Activated naive CD4-positive, alpha-beta T cell treated with anti-CD3 and anti-CD28 coated beads, Interleukin-2, amount 10 ng/mL, durations not matched to agents 7 days and 5 days (primary cell): Measurements from ENCODE around the gene BID.

Experiments used
- CTCF ChIA-PET: fragments of 350-600 bp; sonication (Branson Sonifier 250); formaldehyde crosslinking; loops from one replicate; lab custom pipeline; 2021; ENCODE audit warnings: antibody characterized with exemption; lab: Charles Lee
- DNase-seq: peaks from one replicate; pipeline ENCODE4 v3.0.0-alpha.2; 2020
- H3K27ac Mint-ChIP-seq: one replicate; pipeline ENCODE4 v1.8.0; 2021; ENCODE audit warnings: mild to moderate bottlenecking, moderate library complexity, mixed read lengths
- H3K27me3 Mint-ChIP-seq: one replicate; pipeline ENCODE4 v1.8.0; 2021; ENCODE audit warnings: mild to moderate bottlenecking, mixed read lengths
- H3K36me3 Mint-ChIP-seq: one replicate; pipeline ENCODE4 v1.8.0; 2021; ENCODE audit warnings: mixed read lengths
- H3K4me1 Mint-ChIP-seq: one replicate; pipeline ENCODE4 v1.8.0; 2021; ENCODE audit warnings: mixed read lengths
- H3K4me3 Mint-ChIP-seq: one replicate; pipeline ENCODE4 v1.8.0; 2021; ENCODE audit warnings: mild to moderate bottlenecking, moderate library complexity, mixed read lengths
- H3K9me3 Mint-ChIP-seq: one replicate; pipeline ENCODE4 v1.8.0; 2021; ENCODE audit warnings: mixed read lengths

The BID gene

GRCh38 chr22:17783773-17784480, 9.7 kb upstream of the BID start:
- Mint-ChIP-seq H3K27me3 (no peaks in the 10 kb centered on the region), H3K4me3 (no peak overlapping the region), H3K9me3 (no peaks in the 10 kb centered on the region), H3K36me3 (peaks cover 17% of the 10 kb centered on the region), H3K4me1 (peaks cover 36% of the 10 kb centered on the region), H3K27ac (no peak overlapping the region)
- CTCF ChIA-PET = interaction anchor here (1.0 to 5.1 kb wide), 6 partner anchors 11 to 293 kb away, joined by 3 to 88 read pairs (median 7); partner anchors contain the start of gene PEX26
- no peak for DNase-seq

GRCh38 chr22:17783312-17783711, 9.0 kb upstream of the BID start:
- Mint-ChIP-seq H3K27ac (no peak overlapping the region), H3K4me3 (no peak overlapping the region), H3K36me3 (peaks cover 20% of the 10 kb centered on the region), H3K27me3 (no peaks in the 10 kb centered on the region), H3K4me1 (peaks cover 43% of the 10 kb centered on the region), H3K9me3 (no peaks in the 10 kb centered on the region)
- DNase-seq = no peak
- CTCF ChIA-PET = interaction anchor here (1.0 to 5.1 kb wide), 3 partner anchors 16 to 293 kb away, joined by 3 to 88 read pairs (median 4); no protein-coding TSS in a partner anchor

GRCh38 chr22:17782621-17783020, 8.4 kb upstream of the BID start:
- no peak overlapping the region for H3K27ac Mint-ChIP-seq
- H3K9me3 Mint-ChIP-seq = no peaks in the 10 kb centered on the region
- H3K4me3 Mint-ChIP-seq = no peak overlapping the region
- DNase-seq = no peak
- CTCF ChIA-PET = interaction anchor here (1.0 to 1.1 kb wide), 2 partner anchors 15 to 293 kb away, joined by 3 to 4 read pairs; no protein-coding TSS in a partner anchor
- H3K36me3 Mint-ChIP-seq = peaks cover 21% of the 10 kb centered on the region
- peaks cover 49% of the 10 kb centered on the region for H3K4me1 Mint-ChIP-seq
- no peaks in the 10 kb centered on the region for H3K27me3 Mint-ChIP-seq

- no peak overlapping the region for H3K27ac Mint-ChIP-seq
- H3K27me3 Mint-ChIP-seq = no peaks in the 10 kb centered on the region
- peaks cover 54% of the 10 kb centered on the region for H3K4me1 Mint-ChIP-seq
- H3K36me3 Mint-ChIP-seq = peaks cover 21% of the 10 kb centered on the region
- CTCF ChIA-PET = interaction anchor here (0.6 to 1.0 kb wide), 2 partner anchors 40 to 267 kb away, joined by 3 read pairs; no protein-coding TSS in a partner anchor
- no peak for DNase-seq
- no peak overlapping the region for H3K4me3 Mint-ChIP-seq
- H3K9me3 Mint-ChIP-seq = no peaks in the 10 kb centered on the region
Observed at GRCh38 chr22:17782158-17782557, 7.9 kb upstream of the BID start.

- Mint-ChIP-seq H3K9me3 (no peaks in the 10 kb centered on the region), H3K4me1 (peaks cover 59% of the 10 kb centered on the region), H3K27ac (peak overlapping the region; percentile 72), H3K36me3 (peaks cover 21% of the 10 kb centered on the region), H3K4me3 (no peak overlapping the region), H3K27me3 (no peaks in the 10 kb centered on the region)
- DNase-seq = peak; percentile 45
- CTCF ChIA-PET = interaction anchor here (0.6 to 1.0 kb wide), 2 partner anchors 39 to 268 kb away, joined by 3 read pairs; no protein-coding TSS in a partner anchor
Observed at GRCh38 chr22:17781319-17782031, 7.2 kb upstream of the BID start.

- CTCF ChIA-PET = no interaction called here
- H3K27ac Mint-ChIP-seq = peak overlapping the region; percentile 72
Observed at GRCh38 chr22:17780741-17781318, 6.6 kb upstream of the BID start.

GRCh38 chr22:17780116-17780740, 6.0 kb upstream of the BID start:
- Mint-ChIP-seq H3K4me3 (no peak overlapping the region), H3K36me3 (peaks cover 21% of the 10 kb centered on the region), H3K4me1 (peaks cover 70% of the 10 kb centered on the region), H3K27me3 (no peaks in the 10 kb centered on the region), H3K27ac (no peak overlapping the region), H3K9me3 (no peaks in the 10 kb centered on the region)
- CTCF ChIA-PET = interaction anchor here (1.8 kb wide), 1 partner anchor 38 kb away, joined by 6 read pairs; no protein-coding TSS in a partner anchor
- DNase-seq = peak; percentile 34

More at GRCh38 chr22:17780741-17781318, 6.6 kb upstream of the BID start:
- Mint-ChIP-seq H3K4me3 (no peak overlapping the region), H3K36me3 (peaks cover 21% of the 10 kb centered on the region), H3K4me1 (peaks cover 63% of the 10 kb centered on the region), H3K27me3 (no peaks in the 10 kb centered on the region), H3K9me3 (no peaks in the 10 kb centered on the region)
- no peak for DNase-seq

- Mint-ChIP-seq H3K9me3 (no peaks in the 10 kb centered on the region), H3K36me3 (peaks cover 21% of the 10 kb centered on the region), H3K4me1 (peaks cover 77% of the 10 kb centered on the region), H3K27ac (peak overlapping the region; percentile 72), H3K4me3 (peak overlapping the region; percentile 90), H3K27me3 (no peaks in the 10 kb centered on the region)
- CTCF ChIA-PET = interaction anchor here (1.4 to 1.8 kb wide), 2 partner anchors 12 to 37 kb away, joined by 4 to 6 read pairs; no protein-coding TSS in a partner anchor
- DNase-seq = peak; percentile 26
Observed at GRCh38 chr22:17779286-17780115, 5.2 kb upstream of the BID start.

- H3K4me1 Mint-ChIP-seq = peaks cover 79% of the 10 kb centered on the region
- no peaks in the 10 kb centered on the region for H3K9me3 Mint-ChIP-seq
- peak overlapping the region; percentile 98 for H3K27ac Mint-ChIP-seq
- DNase-seq = no peak
- peak overlapping the region; percentile 90 for H3K4me3 Mint-ChIP-seq
- peaks cover 22% of the 10 kb centered on the region for H3K36me3 Mint-ChIP-seq
- CTCF ChIA-PET = interaction anchor here (1.2 to 1.8 kb wide), 3 partner anchors 11 to 36 kb away, joined by 4 to 6 read pairs (median 4); no protein-coding TSS in a partner anchor
- peaks cover 2% of the 10 kb centered on the region for H3K27me3 Mint-ChIP-seq
Observed at GRCh38 chr22:17778412-17778976, 4.2 kb upstream of the BID start.

GRCh38 chr22:17777717-17778044, 3.4 kb upstream of the BID start:
- peaks cover 10% of the 10 kb centered on the region for H3K27me3 Mint-ChIP-seq
- peaks cover 87% of the 10 kb centered on the region for H3K4me1 Mint-ChIP-seq
- H3K27ac Mint-ChIP-seq = peak overlapping the region; percentile 98
- CTCF ChIA-PET = interaction anchor here (1.2 kb wide), 1 partner anchor 9 kb away, joined by 3 read pairs; no protein-coding TSS in a partner anchor
- peaks cover 29% of the 10 kb centered on the region for H3K36me3 Mint-ChIP-seq
- H3K4me3 Mint-ChIP-seq = peak overlapping the region; percentile 90
- no peak for DNase-seq
- H3K9me3 Mint-ChIP-seq = no peaks in the 10 kb centered on the region

- peak overlapping the region; percentile 98 for H3K27ac Mint-ChIP-seq
- DNase-seq = peak; percentile 85
- H3K36me3 Mint-ChIP-seq = peaks cover 29% of the 10 kb centered on the region
- CTCF ChIA-PET = interaction anchor here (0.9 to 1.2 kb wide), 2 partner anchors 8 to 9 kb away, joined by 3 read pairs; no protein-coding TSS in a partner anchor
- H3K27me3 Mint-ChIP-seq = peaks cover 11% of the 10 kb centered on the region
- H3K4me1 Mint-ChIP-seq = peaks cover 87% of the 10 kb centered on the region
- H3K9me3 Mint-ChIP-seq = no peaks in the 10 kb centered on the region
- H3K4me3 Mint-ChIP-seq = peak overlapping the region; percentile 90
Observed at GRCh38 chr22:17777005-17777716, 2.9 kb upstream of the BID start.

- DNase-seq = peak; percentile 42
- H3K27me3 Mint-ChIP-seq = peaks cover 16% of the 10 kb centered on the region
- H3K9me3 Mint-ChIP-seq = no peaks in the 10 kb centered on the region
- H3K36me3 Mint-ChIP-seq = peaks cover 26% of the 10 kb centered on the region
- CTCF ChIA-PET = interaction anchor here (0.9 kb wide), 1 partner anchor 10 kb away, joined by 3 read pairs; no protein-coding TSS in a partner anchor
- H3K4me1 Mint-ChIP-seq = peaks cover 88% of the 10 kb centered on the region
- H3K27ac Mint-ChIP-seq = peak overlapping the region; percentile 98
- H3K4me3 Mint-ChIP-seq = peak overlapping the region; percentile 69
Observed at GRCh38 chr22:17775781-17776465, 1.7 kb upstream of the BID start.
